ENCODE results near the gene SPINK8. TPM values are rescaled to one million over a fixed set of nuclear protein-coding genes. Genes with fewer than 3 reads are reported as not detected.

SPINK8 gene
- total and polyA plus RNA-seq, 2 of the 4 experiments (the other 2 are of a cell fraction), result not detected

- in situ Hi-C loops (cut with MboI; ENCODE audit: low sequenced_read_pairs) (no loop called here), dilution Hi-C loops (cut with HindIII; ENCODE audit: low sequenced_read_pairs, unreplicated experiment) (no loop called here), intact Hi-C loops (cut with micrococcal nuclease) (no loop called here)
- Histone ChIP-seq H3K18ac (ENCODE audit: low read depth, low read length) (no peak overlapping the region), H2BK20ac (ENCODE audit: low read depth, low read length) (no peak overlapping the region), H3K4ac (ENCODE audit: low read depth, low read length) (no peak overlapping the region), H3K56ac (ENCODE audit: extremely low read depth, insufficient read depth, low read length) (no peak overlapping the region), H3K27ac (ENCODE audit: insufficient read depth, low read length) (no peak overlapping the region), H2AK5ac (ENCODE audit: low read depth, low read length) (no peak overlapping the region), H3K4me2 (ENCODE audit: low read depth, low read length) (no peak overlapping the region), H3K9ac (ENCODE audit: low read depth, low read length) (no peak overlapping the region), H3K4me1 (ENCODE audit: control insufficient read depth, insufficient read depth, low read length) (peaks cover 2% of the 10 kb centered on the region; the same call in 1 of the 2 replicates), H4K5ac (ENCODE audit: low read depth, low read length) (no peak overlapping the region), H3K9me3 (ENCODE audit: control insufficient read depth, insufficient read depth, low read length) (no peaks in the 10 kb centered on the region), H3K4me3 (ENCODE audit: insufficient read depth, low read depth, low read length) (no peak overlapping the region), H4K20me1 (ENCODE audit: insufficient read depth, low read length) (no peaks in the 10 kb centered on the region), H3K23ac (ENCODE audit: low read depth, low read length) (no peak overlapping the region), H2BK5ac (ENCODE audit: low read depth, low read length, poor library complexity, severe bottlenecking) (no peak overlapping the region), H2AFZ (replicated peaks; ENCODE audit: low read length, poor library complexity) (no peak overlapping the region), H4K91ac (ENCODE audit: insufficient read depth, low read depth, low read length) (no peak overlapping the region), H2AK9ac (replicated peaks; ENCODE audit: low read depth, low read length, poor library complexity) (no peak overlapping the region), H2BK120ac (ENCODE audit: low read depth, low read length) (no peak overlapping the region), H3K9me1 (ENCODE audit: insufficient read depth, low read length) (no peaks in the 10 kb centered on the region), H3K36me3 (ENCODE audit: control insufficient read depth, insufficient read depth, low read length) (no peaks in the 10 kb centered on the region), H3K14ac (replicated peaks; ENCODE audit: low read depth, low read length) (no peak overlapping the region), H4K8ac (ENCODE audit: low read depth in 2 of 2, low read length in 2 of 2) (no peak overlapping the region), H3K79me1 (ENCODE audit: low read depth in 1 of 2, low read length in 2 of 2) (no peaks in the 10 kb centered on the region), H3K27me3 (ENCODE audit: control insufficient read depth, insufficient read depth, low read length) (peaks cover 6% of the 10 kb centered on the region; the same call in 1 of the 2 replicates), H2BK15ac (ENCODE audit: low read depth, low read length) (no peak overlapping the region)
- ATAC-seq (ENCODE audit: low read depth), result no peak
- no TSS peak for BruUV-seq (replicated peaks)
- CTCF ChIA-PET, result interaction anchor here (0.6 to 1.5 kb wide), 3 partner anchors 8 to 268 kb away, joined by 3 to 9 read pairs (median 4); no protein-coding TSS in a partner anchor
- TF ChIP-seq MAZ (IDR thresholded peaks at IDR 0.05; ENCODE audit: borderline replicate concordance, low read depth, low read length) (no peak), USF2 (IDR thresholded peaks at IDR 0.05; ENCODE audit: low read depth, low read length) (no peak), CEBPB (IDR thresholded peaks at IDR 0.05; ENCODE audit: low read depth, low read length) (no peak), MXI1 (IDR thresholded peaks at IDR 0.05; ENCODE audit: borderline replicate concordance, low read depth, low read length) (no peak), POLR2A (IDR thresholded peaks at IDR 0.05; ENCODE audit: low read depth, low read length) (no peak)
- no peak for DNase-seq
- POLR2A ChIA-PET (ENCODE audit: unreplicated experiment), result no interaction called here
- 94% methylated on average over 3 of the region's 4 CpGs; no CpG with 5 or more reads in 1 of the 2 experiments for WGBS, 2 experiments (ENCODE audit: extremely low coverage in 2 of 2, insufficient read length in 1 of 2)
These were observed 52.6 kb downstream of the SPINK8 start for GRCh38 chr3:48280881-48281280.
